ENCODE measurements around the gene PLCB3. TPM values are rescaled to one million over a fixed set of nuclear protein-coding genes. Genes with fewer than 3 reads are reported as not detected.

The PLCB3 gene
- total and polyA plus RNA-seq, 2 of the 13 experiments (the other 11 are each of a cell fraction or from before 2014, with no cell fraction given), result 7.5 to 13.8 TPM

DNA sequence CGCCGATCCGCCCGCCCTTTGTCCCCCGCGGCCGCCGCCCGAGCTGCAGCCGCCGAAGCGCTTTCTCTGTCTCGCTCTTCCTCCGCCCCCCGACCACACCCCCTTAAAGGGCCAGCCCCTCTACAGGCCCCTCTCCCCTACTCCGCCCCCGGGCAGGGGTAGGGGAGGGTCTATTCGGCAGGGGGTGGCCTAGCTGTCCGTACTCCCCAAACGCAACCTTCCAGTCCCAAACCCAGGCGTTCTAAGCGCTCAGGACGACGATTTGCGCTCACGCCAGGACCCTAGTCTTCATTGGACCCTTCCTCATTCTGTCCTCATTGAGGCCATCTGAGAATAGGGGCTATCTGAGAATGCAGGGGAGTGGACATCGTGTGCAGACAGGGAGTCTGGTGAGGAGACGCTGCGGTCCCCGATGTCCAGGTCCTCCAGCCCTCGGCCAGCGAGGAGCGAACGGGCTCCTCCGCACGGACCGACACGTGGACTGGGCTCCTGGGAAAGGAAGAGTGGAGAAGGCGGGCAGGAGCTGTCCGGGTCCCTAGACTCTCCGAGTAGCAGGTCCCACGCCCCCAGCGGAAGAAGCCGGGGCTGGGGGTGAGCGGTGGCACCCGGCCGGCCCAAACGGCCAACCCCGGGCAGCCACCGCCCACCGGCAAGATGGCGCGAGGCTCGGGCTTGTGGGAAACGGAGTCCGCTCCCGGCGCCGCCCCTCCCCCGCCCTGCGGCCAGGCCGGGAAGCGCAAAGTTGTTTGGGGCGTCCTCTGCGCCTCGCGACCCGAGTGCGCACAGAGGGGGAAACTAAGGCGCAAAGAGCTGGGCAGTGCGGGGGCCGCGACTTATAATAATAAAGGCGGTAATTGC lies 4.2 kb upstream of the PLCB3 start, which contains the start of gene PPP1R14B (continued):
- TF ChIP-seq ZNF407 (CRISPR knock-in tag; IDR thresholded peaks at IDR 0.05; ENCODE audit: not compliant biosample characterization), result peak; percentile 19
- TF ChIP-seq, protein P1, sequence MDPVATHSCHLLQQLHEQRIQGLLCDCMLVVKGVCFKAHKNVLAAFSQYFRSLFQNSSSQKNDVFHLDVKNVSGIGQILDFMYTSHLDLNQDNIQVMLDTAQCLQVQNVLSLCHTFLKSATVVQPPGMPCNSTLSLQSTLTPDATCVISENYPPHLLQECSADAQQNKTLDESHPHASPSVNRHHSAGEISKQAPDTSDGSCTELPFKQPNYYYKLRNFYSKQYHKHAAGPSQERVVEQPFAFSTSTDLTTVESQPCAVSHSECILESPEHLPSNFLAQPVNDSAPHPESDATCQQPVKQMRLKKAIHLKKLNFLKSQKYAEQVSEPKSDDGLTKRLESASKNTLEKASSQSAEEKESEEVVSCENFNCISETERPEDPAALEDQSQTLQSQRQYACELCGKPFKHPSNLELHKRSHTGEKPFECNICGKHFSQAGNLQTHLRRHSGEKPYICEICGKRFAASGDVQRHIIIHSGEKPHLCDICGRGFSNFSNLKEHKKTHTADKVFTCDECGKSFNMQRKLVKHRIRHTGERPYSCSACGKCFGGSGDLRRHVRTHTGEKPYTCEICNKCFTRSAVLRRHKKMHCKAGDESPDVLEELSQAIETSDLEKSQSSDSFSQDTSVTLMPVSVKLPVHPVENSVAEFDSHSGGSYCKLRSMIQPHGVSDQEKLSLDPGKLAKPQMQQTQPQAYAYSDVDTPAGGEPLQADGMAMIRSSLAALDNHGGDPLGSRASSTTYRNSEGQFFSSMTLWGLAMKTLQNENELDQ (CRISPR knock-in tag; IDR thresholded peaks at IDR 0.05; ENCODE audit: borderline replicate concordance), result no peak
- TF ChIP-seq TAF1 (CRISPR knock-in tag; IDR thresholded peaks at IDR 0.05), result peak; percentile 77
- TF ChIP-seq ZNF639 (CRISPR knock-in tag; conservative IDR thresholded peaks at IDR 0.05), result peak; percentile 73
- TF ChIP-seq RFX5 (IDR thresholded peaks at IDR 0.05; ENCODE audit: low read depth, low read length), result no peak
- no peak for TF ChIP-seq ZNF776 (CRISPR knock-in tag; IDR thresholded peaks at IDR 0.05)
- TF ChIP-seq SP140L (CRISPR knock-in tag; IDR thresholded peaks at IDR 0.05; ENCODE audit: borderline replicate concordance), result no peak
- TF ChIP-seq ZNF772 (CRISPR knock-in tag; IDR thresholded peaks at IDR 0.05), result no peak
- TF ChIP-seq, protein P2, sequence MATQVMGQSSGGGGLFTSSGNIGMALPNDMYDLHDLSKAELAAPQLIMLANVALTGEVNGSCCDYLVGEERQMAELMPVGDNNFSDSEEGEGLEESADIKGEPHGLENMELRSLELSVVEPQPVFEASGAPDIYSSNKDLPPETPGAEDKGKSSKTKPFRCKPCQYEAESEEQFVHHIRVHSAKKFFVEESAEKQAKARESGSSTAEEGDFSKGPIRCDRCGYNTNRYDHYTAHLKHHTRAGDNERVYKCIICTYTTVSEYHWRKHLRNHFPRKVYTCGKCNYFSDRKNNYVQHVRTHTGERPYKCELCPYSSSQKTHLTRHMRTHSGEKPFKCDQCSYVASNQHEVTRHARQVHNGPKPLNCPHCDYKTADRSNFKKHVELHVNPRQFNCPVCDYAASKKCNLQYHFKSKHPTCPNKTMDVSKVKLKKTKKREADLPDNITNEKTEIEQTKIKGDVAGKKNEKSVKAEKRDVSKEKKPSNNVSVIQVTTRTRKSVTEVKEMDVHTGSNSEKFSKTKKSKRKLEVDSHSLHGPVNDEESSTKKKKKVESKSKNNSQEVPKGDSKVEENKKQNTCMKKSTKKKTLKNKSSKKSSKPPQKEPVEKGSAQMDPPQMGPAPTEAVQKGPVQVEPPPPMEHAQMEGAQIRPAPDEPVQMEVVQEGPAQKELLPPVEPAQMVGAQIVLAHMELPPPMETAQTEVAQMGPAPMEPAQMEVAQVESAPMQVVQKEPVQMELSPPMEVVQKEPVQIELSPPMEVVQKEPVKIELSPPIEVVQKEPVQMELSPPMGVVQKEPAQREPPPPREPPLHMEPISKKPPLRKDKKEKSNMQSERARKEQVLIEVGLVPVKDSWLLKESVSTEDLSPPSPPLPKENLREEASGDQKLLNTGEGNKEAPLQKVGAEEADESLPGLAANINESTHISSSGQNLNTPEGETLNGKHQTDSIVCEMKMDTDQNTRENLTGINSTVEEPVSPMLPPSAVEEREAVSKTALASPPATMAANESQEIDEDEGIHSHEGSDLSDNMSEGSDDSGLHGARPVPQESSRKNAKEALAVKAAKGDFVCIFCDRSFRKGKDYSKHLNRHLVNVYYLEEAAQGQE (IDR thresholded peaks at IDR 0.05; ENCODE audit: borderline replicate concordance in 1 of 2, low read depth in 1 of 2, low read length in 2 of 2), result no peak; a peak in 1 of 4 replicates
- TF ChIP-seq ZFYVE20 (CRISPR knock-in tag; IDR thresholded peaks at IDR 0.05; ENCODE audit: borderline replicate concordance, low read depth), result peak; percentile 37; the same call in 1 of the 2 replicates
